CD8-positive, alpha-beta memory T cell (primary cell): ENCODE results near the gene KCNAB1. TPM values are rescaled to one million over a fixed set of nuclear protein-coding genes. Genes with fewer than 3 reads are reported as not detected.

Experiments
- CTCF ChIA-PET: fragments of 350-600 bp; sonication (Branson Sonifier 250); formaldehyde crosslinking; loops from one replicate; lab custom pipeline; 2021; ENCODE audit warnings: antibody characterized with exemption; lab: Charles Lee
- POLR2A ChIA-PET: fragments of 350-600 bp; sonication (Branson Sonifier 250); formaldehyde crosslinking; loops from one replicate; lab custom pipeline; 2021; ENCODE audit warnings: antibody characterized with exemption; lab: Charles Lee
- DNase-seq, 5 donors: peaks; one replicate each; pipeline versions ENCODE4 v3.0.0 to v3.0.0-alpha.2; 2020 to 2022; ENCODE audit warnings: mixed read lengths in 1 of 5
- H3K27ac ChIP-seq: one replicate; pipeline ENCODE4 v1.7.0; 2013; ENCODE audit warnings: low read depth, mild to moderate bottlenecking, low read length, moderate library complexity
- H3K27me3 ChIP-seq: 2 replicates; pipeline ENCODE4 v1.7.0; 2013; ENCODE audit warnings: low read length, mild to moderate bottlenecking; ENCODE audit not compliant: insufficient read depth, poor library complexity, severe bottlenecking
- H3K36me3 ChIP-seq: 2 replicates; pipeline ENCODE4 v1.7.0; 2013; ENCODE audit warnings: mild to moderate bottlenecking, low read length, moderate library complexity; ENCODE audit not compliant: insufficient read depth
- H3K4me1 ChIP-seq: 2 replicates; pipeline ENCODE4 v1.7.0; 2013; ENCODE audit warnings: mild to moderate bottlenecking, low read length, moderate library complexity; ENCODE audit not compliant: insufficient read depth
- H3K4me3 ChIP-seq: 2 replicates; pipeline ENCODE4 v1.7.0; 2013; ENCODE audit warnings: mild to moderate bottlenecking, low read length
- H3K9me3 ChIP-seq: 2 replicates; pipeline ENCODE4 v1.7.0; 2013; ENCODE audit warnings: mild to moderate bottlenecking, low read length
- H3K27ac Mint-ChIP-seq, 8 donors: one replicate each; pipeline ENCODE4 v1.8.0; 2020 to 2021; ENCODE audit warnings: mixed read lengths in 8 of 8, mild to moderate bottlenecking in 6 of 8, inconsistent platforms in 3 of 8, moderate library complexity in 3 of 8
- H3K27me3 Mint-ChIP-seq, 2 donors: one replicate each; pipeline ENCODE4 v1.8.0; 2020 to 2021; ENCODE audit warnings: mixed read lengths in 2 of 2, mild to moderate bottlenecking in 1 of 2, moderate library complexity in 1 of 2
- H3K36me3 Mint-ChIP-seq, 3 donors: one replicate each; pipeline ENCODE4 v1.8.0; 2020 to 2021; ENCODE audit warnings: mixed read lengths in 3 of 3, inconsistent platforms in 1 of 3, mild to moderate bottlenecking in 1 of 3
- H3K4me1 Mint-ChIP-seq, 3 donors: one replicate each; pipeline ENCODE4 v1.8.0; 2020 to 2021; ENCODE audit warnings: mixed read lengths in 3 of 3, inconsistent platforms in 1 of 3, mild to moderate bottlenecking in 1 of 3
- H3K4me3 Mint-ChIP-seq, 7 donors: one replicate each; pipeline ENCODE4 v1.8.0; 2020 to 2021; ENCODE audit warnings: mixed read lengths in 7 of 7, mild to moderate bottlenecking in 6 of 7, moderate library complexity in 4 of 7, inconsistent platforms in 2 of 7
- H3K9me3 Mint-ChIP-seq, 5 donors: one replicate each; pipeline ENCODE4 v1.8.0; 2020 to 2022; ENCODE audit warnings: mixed read lengths in 5 of 5, mild to moderate bottlenecking in 3 of 5, moderate library complexity in 2 of 5, inconsistent platforms in 1 of 5
- polyA plus RNA-seq: library from polyadenylated mRNA; unstranded; fragments of 300-500 nt; fragmentation: Illumina TruSeq; gene quantifications from one replicate; pipeline ENCODE4 v1.2.3, GENCODE V29; 2021
- total RNA-seq, 2 experiments: library from RNA; stranded (reverse); gene quantifications; one replicate each; pipeline ENCODE4 v1.2.3, GENCODE V29; 2021

Gene KCNAB1
- total and polyA plus RNA-seq, 3 experiments from 2014 or later = 0.32 TPM; not detected in 2

- Histone ChIP-seq H3K9me3 (no peaks in the 10 kb centered on the region), H3K4me3 (no peak overlapping the region), H3K27ac (no peak overlapping the region), H3K36me3 (no peaks in the 10 kb centered on the region), H3K4me1 (no peaks in the 10 kb centered on the region), H3K27me3 (no peaks in the 10 kb centered on the region)
- DNase-seq = no peak
- Mint-ChIP-seq H3K27ac (no peak overlapping the region), H3K36me3 (peaks cover 0 to 1% (median 0%) of the 10 kb centered on the region in 3 donors), H3K9me3 (no peaks in the 10 kb centered on the region), H3K4me1 (no peaks in the 10 kb centered on the region), H3K4me3 (no peak overlapping the region), H3K27me3 (peaks cover 10 to 24% of the 10 kb centered on the region in 2 donors)
- CTCF ChIA-PET = no interaction called here
- POLR2A ChIA-PET = no interaction called here
Observed at GRCh38 chr3:156233876-156234275, 113.5 kb downstream of the KCNAB1 start.

- no peaks in the 10 kb centered on the region for H3K9me3 ChIP-seq
- H3K27ac ChIP-seq = no peak overlapping the region
- peaks cover 10 to 20% of the 10 kb centered on the region in 2 donors for H3K27me3 Mint-ChIP-seq
- ChIA-PET CTCF (interaction anchor here (1.4 to 2.2 kb wide), 2 partner anchors 10 to 17 kb away, joined by 3 to 6 read pairs; no protein-coding TSS in a partner anchor), POLR2A (no interaction called here)
- H3K4me3 Mint-ChIP-seq = no peak overlapping the region
- no peaks in the 10 kb centered on the region for H3K27me3 ChIP-seq
- H3K36me3 Mint-ChIP-seq = peaks cover 0 to 1% (median 0%) of the 10 kb centered on the region in 3 donors
- H3K4me1 ChIP-seq = no peaks in the 10 kb centered on the region
- H3K9me3 Mint-ChIP-seq = no peaks in the 10 kb centered on the region
- no peak overlapping the region for H3K4me3 ChIP-seq
- H3K36me3 ChIP-seq = no peaks in the 10 kb centered on the region
- H3K4me1 Mint-ChIP-seq = no peaks in the 10 kb centered on the region
- DNase-seq = no peak
- H3K27ac Mint-ChIP-seq = no peak overlapping the region
Observed at GRCh38 chr3:156236556-156237260, 116.3 kb downstream of the KCNAB1 start.

GRCh38 chr3:156240642-156241041 is 120.3 kb downstream of the KCNAB1 start:
- H3K27me3 ChIP-seq = no peaks in the 10 kb centered on the region
- H3K27ac ChIP-seq = no peak overlapping the region
- H3K27ac Mint-ChIP-seq = no peak overlapping the region
- H3K9me3 ChIP-seq = no peaks in the 10 kb centered on the region
- H3K36me3 ChIP-seq = no peaks in the 10 kb centered on the region
- ChIA-PET POLR2A (no interaction called here), CTCF (no interaction called here)
- H3K4me1 Mint-ChIP-seq = no peaks in the 10 kb centered on the region
- no peak for DNase-seq
- H3K9me3 Mint-ChIP-seq = no peaks in the 10 kb centered on the region
- peaks cover 6 to 15% of the 10 kb centered on the region in 2 donors for H3K27me3 Mint-ChIP-seq
- no peaks in the 10 kb centered on the region for H3K4me1 ChIP-seq
- H3K36me3 Mint-ChIP-seq = no peaks in the 10 kb centered on the region
- H3K4me3 Mint-ChIP-seq = no peak overlapping the region
- no peak overlapping the region for H3K4me3 ChIP-seq

GRCh38 chr3:156246961-156247725 is 126.8 kb downstream of the KCNAB1 start:
- Mint-ChIP-seq H3K4me1 (no peaks in the 10 kb centered on the region), H3K27me3 (peaks cover 13 to 46% of the 10 kb centered on the region in 2 donors), H3K9me3 (peaks cover 0 to 2% (median 0%) of the 10 kb centered on the region in 5 donors), H3K27ac (no peak overlapping the region), H3K4me3 (no peak overlapping the region), H3K36me3 (no peaks in the 10 kb centered on the region)
- no peak for DNase-seq
- Histone ChIP-seq H3K4me1 (no peaks in the 10 kb centered on the region), H3K27ac (no peak overlapping the region), H3K4me3 (no peak overlapping the region), H3K36me3 (no peaks in the 10 kb centered on the region), H3K9me3 (no peaks in the 10 kb centered on the region), H3K27me3 (no peaks in the 10 kb centered on the region)
- CTCF ChIA-PET = interaction anchor here (1.4 kb wide), 1 partner anchor 12 kb away, joined by 6 read pairs; no protein-coding TSS in a partner anchor
- POLR2A ChIA-PET = no interaction called here

- ChIA-PET CTCF (no interaction called here), POLR2A (no interaction called here)
- peaks cover 0 to 2% (median 0%) of the 10 kb centered on the region in 5 donors for H3K9me3 Mint-ChIP-seq
- Histone ChIP-seq H3K27ac (no peak overlapping the region), H3K4me3 (no peak overlapping the region), H3K27me3 (no peaks in the 10 kb centered on the region), H3K36me3 (no peaks in the 10 kb centered on the region), H3K4me1 (no peaks in the 10 kb centered on the region), H3K9me3 (no peaks in the 10 kb centered on the region)
- H3K36me3 Mint-ChIP-seq = no peaks in the 10 kb centered on the region
- no peak overlapping the region for H3K4me3 Mint-ChIP-seq
- H3K27ac Mint-ChIP-seq = no peak overlapping the region
- DNase-seq = no peak
- peaks cover 14 to 37% of the 10 kb centered on the region in 2 donors for H3K27me3 Mint-ChIP-seq
- no peaks in the 10 kb centered on the region for H3K4me1 Mint-ChIP-seq
Observed at GRCh38 chr3:156250550-156250949, 130.2 kb downstream of the KCNAB1 start.

- no peak overlapping the region for H3K27ac ChIP-seq
- H3K27me3 ChIP-seq = no peaks in the 10 kb centered on the region
- peaks cover 0 to 2% (median 0%) of the 10 kb centered on the region in 5 donors for H3K9me3 Mint-ChIP-seq
- H3K4me3 Mint-ChIP-seq = no peak overlapping the region
- H3K36me3 ChIP-seq = no peaks in the 10 kb centered on the region
- CTCF ChIA-PET = no interaction called here
- no peaks in the 10 kb centered on the region for H3K4me1 Mint-ChIP-seq
- no peaks in the 10 kb centered on the region for H3K9me3 ChIP-seq
- H3K4me1 ChIP-seq = no peaks in the 10 kb centered on the region
- no peaks in the 10 kb centered on the region for H3K36me3 Mint-ChIP-seq
- peaks cover 16 to 31% of the 10 kb centered on the region in 2 donors for H3K27me3 Mint-ChIP-seq
- H3K4me3 ChIP-seq = no peak overlapping the region
- DNase-seq = no peak
- H3K27ac Mint-ChIP-seq = no peak overlapping the region
- POLR2A ChIA-PET = no interaction called here
Observed at GRCh38 chr3:156251424-156251823, 131.0 kb downstream of the KCNAB1 start.

- H3K9me3 ChIP-seq = no peaks in the 10 kb centered on the region
- no peak overlapping the region for H3K4me3 Mint-ChIP-seq
- no peaks in the 10 kb centered on the region for H3K27me3 ChIP-seq
- POLR2A ChIA-PET = no interaction called here
- peaks cover 10 to 27% of the 10 kb centered on the region in 2 donors for H3K27me3 Mint-ChIP-seq
- peaks cover 0 to 2% (median 0%) of the 10 kb centered on the region in 5 donors for H3K9me3 Mint-ChIP-seq
- H3K4me1 Mint-ChIP-seq = no peaks in the 10 kb centered on the region
- H3K36me3 Mint-ChIP-seq = no peaks in the 10 kb centered on the region
- DNase-seq = no peak
- no peaks in the 10 kb centered on the region for H3K4me1 ChIP-seq
- no peak overlapping the region for H3K27ac Mint-ChIP-seq
- no peak overlapping the region for H3K4me3 ChIP-seq
- H3K36me3 ChIP-seq = no peaks in the 10 kb centered on the region
- no peak overlapping the region for H3K27ac ChIP-seq
- CTCF ChIA-PET = no interaction called here
Observed at GRCh38 chr3:156252656-156253055, 132.3 kb downstream of the KCNAB1 start.

GRCh38 chr3:156253150-156253549 is 132.8 kb downstream of the KCNAB1 start:
- Histone ChIP-seq H3K27me3 (no peaks in the 10 kb centered on the region), H3K9me3 (no peaks in the 10 kb centered on the region), H3K36me3 (no peaks in the 10 kb centered on the region), H3K27ac (no peak overlapping the region), H3K4me1 (no peaks in the 10 kb centered on the region), H3K4me3 (no peak overlapping the region)
- DNase-seq = no peak
- Mint-ChIP-seq H3K27ac (no peak overlapping the region), H3K4me3 (no peak overlapping the region), H3K9me3 (peaks cover 0 to 2% (median 0%) of the 10 kb centered on the region in 5 donors), H3K4me1 (no peaks in the 10 kb centered on the region), H3K36me3 (no peaks in the 10 kb centered on the region), H3K27me3 (peaks cover 10 to 23% of the 10 kb centered on the region in 2 donors)
- CTCF ChIA-PET = no interaction called here
- POLR2A ChIA-PET = no interaction called here
